HG03196 (cell line): Measurements from ENCODE around the gene FMNL2.

ENCODE experiments used
- ATAC-seq: cut with Tn5 transposase; IDR thresholded peaks from one replicate; pipeline ENCODE4 v1.9.1; 2021; ENCODE audit not compliant: unreplicated experiment

The FMNL2 gene

GRCh38 chr2:152603166-152603565 lies 268.2 kb downstream of the FMNL2 start:
- ATAC-seq, result no peak

- ATAC-seq, result no peak
Observed at GRCh38 chr2:152606081-152606480, 271.1 kb downstream of the FMNL2 start.

- no peak for ATAC-seq
Observed at GRCh38 chr2:152606941-152607340, 272.0 kb downstream of the FMNL2 start.

GRCh38 chr2:152607793-152608300 lies 272.9 kb downstream of the FMNL2 start:
- ATAC-seq, result no peak

GRCh38 chr2:152609154-152609553 lies 274.2 kb downstream of the FMNL2 start:
- ATAC-seq, result no peak

GRCh38 chr2:152609699-152610098 lies 274.7 kb downstream of the FMNL2 start:
- no peak for ATAC-seq

- peak; percentile 83 for ATAC-seq
Observed at GRCh38 chr2:152611458-152612231, 276.7 kb downstream of the FMNL2 start.

- ATAC-seq, result no peak
Observed at GRCh38 chr2:152613235-152613634, 278.3 kb downstream of the FMNL2 start.

- ATAC-seq, result no peak
Observed at GRCh38 chr2:152615177-152615576, 280.2 kb downstream of the FMNL2 start.

- no peak for ATAC-seq
Observed at GRCh38 chr2:152617456-152618192, 282.6 kb downstream of the FMNL2 start.

- no peak for ATAC-seq
Observed at GRCh38 chr2:152618193-152618564, 283.2 kb downstream of the FMNL2 start.

GRCh38 chr2:152620208-152620607 lies 285.2 kb downstream of the FMNL2 start:
- no peak for ATAC-seq

GRCh38 chr2:152620985-152621384 lies 286.0 kb downstream of the FMNL2 start:
- ATAC-seq, result no peak

GRCh38 chr2:152622219-152622618 lies 287.2 kb downstream of the FMNL2 start:
- ATAC-seq, result no peak

- no peak for ATAC-seq
Observed at GRCh38 chr2:152623076-152623740, 288.2 kb downstream of the FMNL2 start.

GRCh38 chr2:152623775-152624174 lies 288.8 kb downstream of the FMNL2 start:
- ATAC-seq, result no peak

- ATAC-seq, result no peak
Observed at GRCh38 chr2:152624805-152625204, 289.8 kb downstream of the FMNL2 start.

- no peak for ATAC-seq
Observed at GRCh38 chr2:152626911-152627339, 292.0 kb downstream of the FMNL2 start.

- ATAC-seq, result no peak
Observed at GRCh38 chr2:152627351-152627957, 292.5 kb downstream of the FMNL2 start.

- ATAC-seq, result no peak
Observed at GRCh38 chr2:152629202-152629601, 294.2 kb downstream of the FMNL2 start.

- ATAC-seq, result no peak
Observed at GRCh38 chr2:152630466-152630865, 295.5 kb downstream of the FMNL2 start.
